NB4 (cell line): ENCODE results near the gene MELK.

Experiments used
- DNase-seq: peaks from one replicate; pipeline ENCODE4 v3.0.0; 2010; ENCODE audit warnings: low read depth
- H3K4me3 ChIP-seq: one replicate; pipeline ENCODE4 v1.5.1; 2011; ENCODE audit warnings: mild to moderate bottlenecking, low read depth, low read length, moderate library complexity
- MAX ChIP-seq: IDR thresholded peaks from 2 replicates; pipeline ENCODE4 v1.6.1; 2011; ENCODE audit warnings: low read depth, low read length
- MYC ChIP-seq: IDR thresholded peaks from 2 replicates; pipeline ENCODE4 v1.6.1; 2011; ENCODE audit warnings: low read depth, low read length
- POLR2A ChIP-seq: IDR thresholded peaks from 2 replicates; pipeline ENCODE4 v1.6.1; 2011; ENCODE audit warnings: mild to moderate bottlenecking; ENCODE audit not compliant: insufficient read length; ENCODE audit errors: extremely low read depth
- TF ChIP-seq, protein P1 (sequence below): IDR thresholded peaks from one replicate; pipeline ENCODE4 v1.5.1; 2012; ENCODE audit warnings: low read depth, low read length

The MELK gene

GRCh38 chr9:36575411-36575882, 2.8 kb downstream of the MELK start:
- no peak for TF ChIP-seq MAX
- TF ChIP-seq, protein P1, sequence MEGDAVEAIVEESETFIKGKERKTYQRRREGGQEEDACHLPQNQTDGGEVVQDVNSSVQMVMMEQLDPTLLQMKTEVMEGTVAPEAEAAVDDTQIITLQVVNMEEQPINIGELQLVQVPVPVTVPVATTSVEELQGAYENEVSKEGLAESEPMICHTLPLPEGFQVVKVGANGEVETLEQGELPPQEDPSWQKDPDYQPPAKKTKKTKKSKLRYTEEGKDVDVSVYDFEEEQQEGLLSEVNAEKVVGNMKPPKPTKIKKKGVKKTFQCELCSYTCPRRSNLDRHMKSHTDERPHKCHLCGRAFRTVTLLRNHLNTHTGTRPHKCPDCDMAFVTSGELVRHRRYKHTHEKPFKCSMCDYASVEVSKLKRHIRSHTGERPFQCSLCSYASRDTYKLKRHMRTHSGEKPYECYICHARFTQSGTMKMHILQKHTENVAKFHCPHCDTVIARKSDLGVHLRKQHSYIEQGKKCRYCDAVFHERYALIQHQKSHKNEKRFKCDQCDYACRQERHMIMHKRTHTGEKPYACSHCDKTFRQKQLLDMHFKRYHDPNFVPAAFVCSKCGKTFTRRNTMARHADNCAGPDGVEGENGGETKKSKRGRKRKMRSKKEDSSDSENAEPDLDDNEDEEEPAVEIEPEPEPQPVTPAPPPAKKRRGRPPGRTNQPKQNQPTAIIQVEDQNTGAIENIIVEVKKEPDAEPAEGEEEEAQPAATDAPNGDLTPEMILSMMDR = no peak
- TF ChIP-seq POLR2A = no peak
- TF ChIP-seq MYC = no peak
- H3K4me3 ChIP-seq = peak overlapping the region; percentile 32
- no peak for DNase-seq

- no peak for DNase-seq
- TF ChIP-seq MYC (no peak), MAX (no peak), POLR2A (no peak)
- TF ChIP-seq, protein P1 = no peak
- no peak overlapping the region for H3K4me3 ChIP-seq
Measured at GRCh38 chr9:36576866-36577265, 4.2 kb downstream of the MELK start.

DNA sequence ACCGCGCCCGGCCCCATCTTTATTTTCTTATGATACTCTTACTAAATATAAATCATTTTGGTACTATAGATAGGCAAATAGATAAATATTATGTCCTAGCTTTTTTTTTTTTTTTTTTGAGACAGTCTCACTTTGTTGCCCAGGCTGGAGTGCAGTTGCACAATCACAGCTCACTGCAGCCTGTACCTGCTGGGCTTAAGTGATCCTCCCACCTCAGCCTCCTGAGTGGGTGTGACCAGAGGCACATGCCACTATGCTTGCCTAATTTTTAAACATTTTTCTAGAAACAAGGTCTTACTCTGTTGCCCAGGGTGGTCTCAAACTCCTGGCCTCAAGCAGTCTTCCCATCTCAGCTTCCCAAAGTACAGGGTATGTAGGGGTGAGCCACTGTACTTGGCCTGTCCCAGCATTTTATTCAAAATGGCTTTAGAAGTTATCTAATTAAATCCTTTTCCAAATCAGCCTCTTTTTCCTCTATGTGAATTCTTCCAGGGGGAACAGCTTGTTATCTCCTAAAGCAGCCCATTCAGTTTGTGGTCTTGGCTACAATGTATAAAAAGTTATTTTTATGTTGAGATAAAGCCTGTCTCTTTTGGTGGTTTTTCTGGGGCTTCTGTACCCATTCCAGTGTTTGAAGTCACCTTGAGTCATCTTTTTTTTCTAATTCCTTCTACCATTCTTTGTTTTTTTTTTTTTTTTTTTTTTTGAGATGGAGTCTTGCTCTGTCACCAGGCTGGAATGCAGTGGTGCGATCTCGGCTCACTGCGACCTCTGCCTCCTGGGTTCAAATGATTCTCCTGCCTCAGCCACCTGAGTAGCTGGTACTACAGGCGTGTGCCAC, 12.1 kb downstream of the MELK start:
- TF ChIP-seq, protein P1 = no peak
- TF ChIP-seq MYC = no peak
- no peak for TF ChIP-seq MAX
- no peak for TF ChIP-seq POLR2A
- no peak for DNase-seq

GRCh38 chr9:36590231-36590630, 17.5 kb downstream of the MELK start:
- no peak overlapping the region for H3K4me3 ChIP-seq
- TF ChIP-seq, protein P1 = no peak
- TF ChIP-seq MYC = no peak
- TF ChIP-seq POLR2A = no peak
- TF ChIP-seq MAX = no peak
- no peak for DNase-seq

More for the DNA sequence above, 12.1 kb downstream of the MELK start:
- no peak overlapping the region for H3K4me3 ChIP-seq

- no peak for TF ChIP-seq MAX
- no peak for DNase-seq
- no peak overlapping the region for H3K4me3 ChIP-seq
Measured at GRCh38 chr9:36592801-36593583, 20.3 kb downstream of the MELK start.

DNA sequence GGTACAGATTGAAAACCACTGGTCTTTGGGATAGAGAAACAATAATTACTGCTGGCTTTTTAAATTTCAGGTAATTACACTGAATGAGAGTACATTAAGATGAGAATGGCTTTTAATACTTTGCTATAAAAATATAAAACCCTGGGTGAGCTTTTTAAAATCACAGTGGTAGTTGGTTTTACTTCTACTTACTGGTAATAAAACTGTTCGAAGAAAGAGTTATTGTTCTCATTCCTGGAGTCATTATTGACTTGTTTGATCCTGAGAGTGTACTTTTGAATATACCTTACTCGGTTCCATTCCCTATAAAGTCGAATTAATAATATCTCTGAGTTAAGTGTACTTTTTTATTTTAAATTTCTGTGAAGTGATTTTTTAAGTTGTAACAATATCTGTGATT, 21.5 kb downstream of the MELK start:
- no peak for DNase-seq
- H3K4me3 ChIP-seq = no peak overlapping the region
- TF ChIP-seq, protein P1 = no peak
- TF ChIP-seq MAX (no peak), MYC (no peak), POLR2A (no peak)
